Endothelial cell of umbilical vein (primary cell): ENCODE data around the gene PNKD. TPM values are rescaled to one million over a fixed set of nuclear protein-coding genes. Genes with fewer than 3 reads are reported as not detected.
"Not testable (repeated sequence)": the region's sequence is repeated elsewhere in the genome, so short reads cannot be mapped to it uniquely, and the experiment has no call there.

ENCODE experiments used
- BruUV-seq: library from RNA; stranded (reverse); fragments of 400-500 nt; replicated peaks from 2 replicates; lab custom pipeline; 2021; lab: Mats Ljungman, UMichigan
- CTCF ChIA-PET: fragments of 300-600, 350-600 bp; sonication (Branson Sonifier 250); formaldehyde crosslinking; loops from one replicate; lab custom pipeline; 2021; ENCODE audit warnings: antibody characterized with exemption, inconsistent platforms; lab: Charles Lee
- POLR2A ChIA-PET: fragments of 300-600, 350-600 bp; sonication (Branson Sonifier 250); formaldehyde crosslinking; loops from one replicate; lab custom pipeline; 2021; ENCODE audit warnings: antibody characterized with exemption, inconsistent platforms; lab: Charles Lee
- DNase-seq: peaks from one replicate; pipeline ENCODE4 v3.0.0-alpha.2; 2011; ENCODE audit warnings: low read depth, low spot score
- FAIRE-seq: peaks from 2 replicates; lab custom pipeline; 2011; peaks lifted over from hg19 to GRCh38; lab: Jason Lieb, UNC
- H2AFZ ChIP-seq: 2 replicates; pipeline ENCODE4 v1.6.0; 2012; ENCODE audit warnings: low read depth, low read length, control low read depth, inconsistent platforms
- H3K27ac ChIP-seq: 2 replicates; pipeline ENCODE4 v1.5.1; 2011; ENCODE audit warnings: low read depth, mild to moderate bottlenecking, control low read depth, low read length, moderate library complexity; ENCODE audit not compliant: insufficient read depth
- H3K27me3 ChIP-seq, 2 experiments: 2 replicates each; pipeline versions ENCODE4 v1.6.0 to v1.6.1; 2011; ENCODE audit warnings: low read length in 2 of 2, mixed read lengths in 1 of 2; ENCODE audit not compliant: control insufficient read depth in 2 of 2, insufficient read depth in 2 of 2
- H3K36me3 ChIP-seq, 2 experiments: 2 replicates in 1 of 2; 3 replicates in 1 of 2; pipeline ENCODE4 v1.5.1; 2011; ENCODE audit warnings: low read length in 2 of 2, mild to moderate bottlenecking in 1 of 2, moderate library complexity in 1 of 2; ENCODE audit not compliant: control insufficient read depth in 2 of 2, insufficient read depth in 2 of 2; ENCODE audit errors: extremely low read depth in 1 of 2
- H3K4me1 ChIP-seq: 3 replicates; pipeline ENCODE4 v1.5.1; 2011; ENCODE audit warnings: mild to moderate bottlenecking, low read length; ENCODE audit not compliant: control insufficient read depth, insufficient read depth; ENCODE audit errors: extremely low read depth
- H3K4me2 ChIP-seq: 2 replicates; pipeline ENCODE4 v1.6.1; 2011; ENCODE audit warnings: low read length, control low read depth, mixed read lengths; ENCODE audit not compliant: insufficient read depth
- H3K4me3 ChIP-seq, 3 experiments: fragments of 200-600 bp in 1 of 3; sonication (generic), shearing (Covaris generic) in 1 of 3; replicated peaks in 1 of 3; 2 replicates each; pipeline ENCODE4 v1.5.1; 2011 to 2016; ENCODE audit warnings: control low read depth in 3 of 3, low read length in 3 of 3, mild to moderate bottlenecking in 2 of 3, inconsistent platforms in 1 of 3, low read depth in 1 of 3, moderate library complexity in 1 of 3; ENCODE audit not compliant: insufficient read depth in 1 of 3
- H3K79me2 ChIP-seq: 2 replicates; pipeline ENCODE4 v1.6.0; 2012; ENCODE audit warnings: low read length, inconsistent platforms; ENCODE audit not compliant: control insufficient read depth, insufficient read depth
- H3K9ac ChIP-seq: replicated peaks from 2 replicates; pipeline ENCODE3; 2011; ENCODE audit warnings: low read length, control low read depth; ENCODE audit not compliant: insufficient read depth; ENCODE audit errors: extremely low read depth
- H3K9me1 ChIP-seq: replicated peaks from 3 replicates; pipeline ENCODE4 v1.6.0; 2011; ENCODE audit warnings: mild to moderate bottlenecking, low read length; ENCODE audit not compliant: control insufficient read depth, insufficient read depth; ENCODE audit errors: extremely low read depth
- H3K9me3 ChIP-seq: replicated peaks from 2 replicates; pipeline ENCODE4 v1.5.1; 2012; ENCODE audit warnings: low read length, inconsistent platforms; ENCODE audit not compliant: control insufficient read depth, insufficient read depth
- H4K20me1 ChIP-seq: replicated peaks from 2 replicates; pipeline ENCODE3; 2011; ENCODE audit warnings: mild to moderate bottlenecking, low read length; ENCODE audit not compliant: control insufficient read depth, insufficient read depth; ENCODE audit errors: extremely low read depth
- GATA2 ChIP-seq: IDR thresholded peaks from 2 replicates; pipeline ENCODE4 v1.7.0; 2011; ENCODE audit warnings: low read depth, mild to moderate bottlenecking, moderate library complexity, mixed read lengths, low read length; ENCODE audit not compliant: insufficient read length, insufficient read depth
- POLR2A ChIP-seq: IDR thresholded peaks from 2 replicates; pipeline ENCODE4 v1.6.1; 2012; ENCODE audit warnings: low read depth, mild to moderate bottlenecking, control low read depth, low read length
- POLR2AphosphoS5 ChIP-seq: IDR thresholded peaks from 2 replicates; pipeline ENCODE4 v1.6.1; 2012; ENCODE audit warnings: low read depth, mild to moderate bottlenecking, control low read depth, low read length, moderate library complexity; ENCODE audit not compliant: insufficient read depth
- dilution Hi-C: fragments of 300-500 bp; cut with MboI; formaldehyde crosslinking; loops from one replicate; pipeline ENCODE4 v1.15.0; 2019; ENCODE audit warnings: low sequenced_read_pairs; ENCODE audit not compliant: extremely low pct_ligation_motif_present
- intact Hi-C: fragments of 100-400 bp; cut with micrococcal nuclease; formaldehyde crosslinking; loops from one replicate; pipeline ENCODE4 v1.10.0; 2022
- polyA plus RNA-seq, 4 experiments: library from polyadenylated mRNA; depleted of rRNA in 3 of 4; stranded (reverse) in 3 of 4; unstranded in 1 of 4; fragments of >200 nt; gene quantifications; 2 replicates each; pipeline versions ENCODE4 v1.2.1 to v1.2.3, GENCODE V29; 2011 to 2012; ENCODE audit warnings: missing spikeins in 1 of 4
- total RNA-seq: library from RNA; stranded (reverse); gene quantifications from 2 replicates; pipeline ENCODE4 v1.2.3, GENCODE V29; 2021
- TF ChIP-seq, protein P1 (sequence below), 2 donors: IDR thresholded peaks; 1 replicate in 1 of 2; 2 replicates in 1 of 2; pipeline ENCODE4 v1.5.1; 2011; ENCODE audit warnings: low read length in 2 of 2, mild to moderate bottlenecking in 2 of 2, moderate library complexity in 2 of 2, control low read depth in 1 of 2, inconsistent platforms in 1 of 2, low read depth in 1 of 2; ENCODE audit not compliant: insufficient read depth in 1 of 2; ENCODE audit errors: extremely low read depth in 1 of 2
- TF ChIP-seq, protein P2 (sequence below): IDR thresholded peaks from 2 replicates; pipeline ENCODE4 v1.6.1; 2011; ENCODE audit not compliant: insufficient read depth, insufficient read length

Gene PNKD
- total and polyA plus RNA-seq, 2 donors (not counting 3 experiments of a cell fraction or from before 2014, with no cell fraction given): 56.1 to 88.3 TPM

DNA sequence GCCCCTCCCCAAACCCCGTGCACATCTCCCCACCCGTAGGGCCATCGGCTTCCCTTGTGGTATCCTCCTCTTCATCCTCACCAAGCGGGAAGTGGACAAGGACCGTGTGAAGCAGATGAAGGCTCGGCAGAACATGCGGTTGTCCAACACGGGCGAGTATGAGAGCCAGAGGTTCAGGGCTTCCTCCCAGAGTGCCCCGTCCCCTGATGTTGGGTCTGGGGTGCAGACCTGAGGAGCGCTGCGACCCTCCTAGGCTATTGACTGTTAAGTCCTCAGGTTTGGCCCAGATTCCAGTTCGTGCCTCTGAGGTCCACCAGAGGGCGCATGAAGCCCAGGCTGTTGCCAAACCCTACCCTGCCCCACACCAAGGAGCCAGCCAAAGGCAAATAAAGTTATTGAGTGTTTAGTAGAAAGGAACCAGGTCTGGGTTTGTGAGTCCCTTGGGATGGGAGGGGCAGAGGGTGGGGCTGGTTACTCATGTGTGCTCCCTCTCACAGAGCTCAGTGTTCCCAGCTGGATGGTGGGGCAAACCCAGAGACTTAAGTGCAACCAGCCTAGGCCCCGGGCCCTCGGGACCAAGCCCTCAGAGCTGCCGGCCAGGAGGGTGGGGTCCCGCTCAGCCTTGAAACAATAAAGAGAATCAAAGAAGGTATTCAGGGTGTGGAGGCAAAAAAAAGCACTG lies 2.4 kb downstream of the PNKD start:
- peaks cover 7% of the 10 kb centered on the region for H3K79me2 ChIP-seq

DNA sequence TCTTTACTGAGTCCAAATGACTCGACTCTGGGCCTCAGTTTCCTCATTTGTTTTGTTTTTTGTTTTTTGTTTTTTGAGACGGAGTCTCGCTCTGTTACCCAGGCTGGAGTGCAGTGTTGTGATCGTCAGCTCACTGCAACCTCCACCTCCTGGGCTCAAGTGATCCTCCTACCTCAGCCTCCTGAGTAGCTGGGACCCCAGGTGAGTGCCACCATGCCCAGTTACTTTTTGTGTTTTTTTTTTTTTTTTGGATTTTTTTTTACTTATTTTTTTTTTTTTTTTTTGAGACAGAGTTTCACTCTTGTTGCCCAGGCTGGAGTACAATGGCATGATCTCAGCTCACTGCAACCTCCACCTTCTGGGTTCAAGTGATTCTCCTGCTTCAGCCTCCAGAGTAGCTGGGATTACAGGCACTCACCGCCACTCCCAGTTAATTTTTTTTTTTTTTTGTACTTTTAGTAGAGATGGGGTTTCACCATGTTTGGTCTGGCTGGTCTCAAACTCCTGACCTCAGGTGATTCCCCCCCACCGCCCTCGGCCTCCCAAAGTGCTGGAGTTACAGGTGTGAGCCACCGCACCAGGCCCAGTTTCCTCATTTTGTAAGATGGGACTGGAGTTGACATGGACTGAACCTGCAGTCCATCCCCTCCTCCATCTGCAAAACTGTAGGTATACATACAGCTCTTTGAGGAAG lies 3.0 kb downstream of the PNKD start:
- DNase-seq, H2AFZ ChIP-seq, BruUV-seq, H3K4me3 ChIP-seq, H3K9me1 ChIP-seq, H3K4me2 ChIP-seq, dilution Hi-C loops, H3K79me2 ChIP-seq, H3K9ac ChIP-seq, H4K20me1 ChIP-seq, H3K9me3 ChIP-seq, H3K27me3 ChIP-seq, FAIRE-seq, H3K27ac ChIP-seq: not testable (repeated sequence)
- H3K4me1 ChIP-seq: peaks cover 19% of the 10 kb centered on the region
- peaks cover 19 to 47% of the 10 kb centered on the region in 2 experiments for H3K36me3 ChIP-seq
- intact Hi-C loops: loop anchor here (5.0 kb wide), 1 partner anchor 374 kb away; no protein-coding TSS in a partner anchor
- ChIA-PET POLR2A (interaction anchor here (1.5 to 2.1 kb wide), 2 partner anchors 10 to 13 kb away, joined by 6 to 9 read pairs; no protein-coding TSS in a partner anchor), CTCF (interaction anchor here (0.5 to 7.0 kb wide), 16 partner anchors 9 to 193 kb away, joined by 3 to 99 read pairs (median 6); partner anchors contain the start of genes CATIP and TMBIM1)

More for the DNA sequence above, 2.4 kb downstream of the PNKD start:
- H3K4me3 ChIP-seq: no peak overlapping the region
- dilution Hi-C loops: no loop called here
- intact Hi-C loops: loop anchor here (1.0 to 5.0 kb wide), 6 partner anchors 15 to 375 kb away; partner anchors contain the start of genes CATIP and TMBIM1
- CTCF ChIA-PET: interaction anchor here (0.5 to 7.0 kb wide), 20 partner anchors 10 to 575 kb away, joined by 3 to 99 read pairs (median 6); partner anchors contain the start of genes CATIP and TMBIM1
- H3K4me1 ChIP-seq: peaks cover 19% of the 10 kb centered on the region
- H3K9me3 ChIP-seq: no peaks in the 10 kb centered on the region
- H3K4me2 ChIP-seq: no peak overlapping the region
- POLR2A ChIA-PET: interaction anchor here (1.0 to 2.1 kb wide), 4 partner anchors 10 to 23 kb away, joined by 3 to 9 read pairs (median 5); no protein-coding TSS in a partner anchor
- peaks cover 14 to 41% of the 10 kb centered on the region in 2 experiments for H3K36me3 ChIP-seq
- no peaks in the 10 kb centered on the region for H4K20me1 ChIP-seq
- H3K9ac ChIP-seq: no peak overlapping the region
- no peak overlapping the region for H3K27ac ChIP-seq
- no peaks in the 10 kb centered on the region for H3K27me3 ChIP-seq
- DNase-seq: peak; percentile 85
- FAIRE-seq: peak; percentile 97
- H3K9me1 ChIP-seq: no peaks in the 10 kb centered on the region
- no peak overlapping the region for H2AFZ ChIP-seq
- BruUV-seq: no TSS peak
- TF ChIP-seq POLR2AphosphoS5 (peak; percentile 55), POLR2A (peak; percentile 56), GATA2 (no peak)
- TF ChIP-seq, protein P1, sequence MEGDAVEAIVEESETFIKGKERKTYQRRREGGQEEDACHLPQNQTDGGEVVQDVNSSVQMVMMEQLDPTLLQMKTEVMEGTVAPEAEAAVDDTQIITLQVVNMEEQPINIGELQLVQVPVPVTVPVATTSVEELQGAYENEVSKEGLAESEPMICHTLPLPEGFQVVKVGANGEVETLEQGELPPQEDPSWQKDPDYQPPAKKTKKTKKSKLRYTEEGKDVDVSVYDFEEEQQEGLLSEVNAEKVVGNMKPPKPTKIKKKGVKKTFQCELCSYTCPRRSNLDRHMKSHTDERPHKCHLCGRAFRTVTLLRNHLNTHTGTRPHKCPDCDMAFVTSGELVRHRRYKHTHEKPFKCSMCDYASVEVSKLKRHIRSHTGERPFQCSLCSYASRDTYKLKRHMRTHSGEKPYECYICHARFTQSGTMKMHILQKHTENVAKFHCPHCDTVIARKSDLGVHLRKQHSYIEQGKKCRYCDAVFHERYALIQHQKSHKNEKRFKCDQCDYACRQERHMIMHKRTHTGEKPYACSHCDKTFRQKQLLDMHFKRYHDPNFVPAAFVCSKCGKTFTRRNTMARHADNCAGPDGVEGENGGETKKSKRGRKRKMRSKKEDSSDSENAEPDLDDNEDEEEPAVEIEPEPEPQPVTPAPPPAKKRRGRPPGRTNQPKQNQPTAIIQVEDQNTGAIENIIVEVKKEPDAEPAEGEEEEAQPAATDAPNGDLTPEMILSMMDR (IDR thresholded peaks at IDR 0.05; ENCODE audit: extremely low read depth in 1 of 2, insufficient read depth in 1 of 2, low read depth in 1 of 2, low read length in 2 of 2): peak; percentile 77 to 92
- TF ChIP-seq, protein P2, sequence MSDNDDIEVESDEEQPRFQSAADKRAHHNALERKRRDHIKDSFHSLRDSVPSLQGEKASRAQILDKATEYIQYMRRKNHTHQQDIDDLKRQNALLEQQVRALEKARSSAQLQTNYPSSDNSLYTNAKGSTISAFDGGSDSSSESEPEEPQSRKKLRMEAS: no peak
